MM.1S (cell line): ENCODE measurements around the gene ZHX3.

Experiments
- DNase-seq: peaks from one replicate; pipeline ENCODE4 v3.0.0-alpha.2; 2015
- H2AFZ ChIP-seq: fragments of 300-600 bp; sonication (generic); 2 replicates; pipeline ENCODE4 v1.6.0; 2016; ENCODE audit warnings: antibody characterized with exemption, low read length
- H3F3A ChIP-seq: fragments of 300-600 bp; sonication (generic); 2 replicates; pipeline ENCODE4 v1.6.1; 2016; ENCODE audit warnings: mild to moderate bottlenecking, antibody characterized with exemption, low read length, moderate library complexity, mixed read lengths; ENCODE audit not compliant: insufficient read depth
- H3K27ac ChIP-seq: fragments of 300-600 bp; sonication (generic); 2 replicates; pipeline ENCODE4 v1.5.1; 2016; ENCODE audit warnings: mild to moderate bottlenecking, low read length
- H3K27me3 ChIP-seq: fragments of 300-600 bp; sonication (generic); replicated peaks from 2 replicates; pipeline ENCODE4 v1.6.0; 2016; ENCODE audit warnings: low read length; ENCODE audit not compliant: insufficient read depth
- H3K36me3 ChIP-seq: fragments of 300-600 bp; sonication (generic); replicated peaks from 2 replicates; pipeline ENCODE4 v1.6.1; 2016; ENCODE audit warnings: mild to moderate bottlenecking, low read length, mixed read lengths; ENCODE audit not compliant: insufficient read depth
- H3K4me1 ChIP-seq: fragments of 300-600 bp; sonication (generic); 2 replicates; pipeline ENCODE4 v1.6.1; 2016; ENCODE audit warnings: low read length, mixed read lengths
- H3K4me2 ChIP-seq: fragments of 300-600 bp; sonication (generic); 2 replicates; pipeline ENCODE4 v1.6.0; 2016; ENCODE audit warnings: low read depth, low read length
- H3K4me3 ChIP-seq: fragments of 300-600 bp; sonication (generic); 2 replicates; pipeline ENCODE4 v1.5.1; 2016; ENCODE audit warnings: low read length, mixed read lengths
- H3K79me2 ChIP-seq: fragments of 300-600 bp; sonication (generic); 2 replicates; pipeline ENCODE4 v1.6.1; 2016; ENCODE audit warnings: mixed run types, low read length, mixed read lengths
- H3K9ac ChIP-seq: fragments of 300-600 bp; sonication (generic); 2 replicates; pipeline ENCODE4 v1.6.1; 2016; ENCODE audit warnings: low read length, mixed read lengths
- H3K9me2 ChIP-seq: fragments of 300-600 bp; sonication (generic); replicated peaks from 2 replicates; pipeline ENCODE4 v1.6.1; 2016; ENCODE audit warnings: mild to moderate bottlenecking, low read length, mixed read lengths; ENCODE audit not compliant: insufficient read depth
- H3K9me3 ChIP-seq: fragments of 300-600 bp; sonication (generic); replicated peaks from 2 replicates; pipeline ENCODE4 v1.6.1; 2016; ENCODE audit warnings: mild to moderate bottlenecking, low read length, mixed read lengths; ENCODE audit not compliant: insufficient read depth
- H4K20me1 ChIP-seq: fragments of 300-600 bp; sonication (generic); 2 replicates; pipeline ENCODE4 v1.6.1; 2016; ENCODE audit warnings: mild to moderate bottlenecking, low read length, moderate library complexity, mixed read lengths; ENCODE audit not compliant: insufficient read depth
- CTCF ChIP-seq: fragments of 300-600 bp; sonication (generic); IDR thresholded peaks from 2 replicates; pipeline ENCODE4 v1.5.1; 2016; ENCODE audit warnings: antibody characterized with exemption, low read length, mixed read lengths
- EZH2 ChIP-seq: fragments of 300-600 bp; sonication (generic); optimal IDR thresholded peaks from 2 replicates; pipeline ENCODE3; 2017; ENCODE audit warnings: low read depth, mild to moderate bottlenecking, antibody characterized with exemption, low read length, mixed read lengths
- EZH2phosphoT487 ChIP-seq: fragments of 300-600 bp; sonication (generic); IDR thresholded peaks from 2 replicates; pipeline ENCODE4 v1.6.1; 2018; ENCODE audit warnings: antibody characterized with exemption, low read length

ZHX3 gene

GRCh38 chr20:41276317-41276751 is 41.2 kb downstream of the ZHX3 start:
- Histone ChIP-seq H3K9ac (no peak overlapping the region), H3K9me2 (no peaks in the 10 kb centered on the region), H3K4me2 (no peak overlapping the region), H3K27me3 (no peaks in the 10 kb centered on the region), H3K4me1 (no peaks in the 10 kb centered on the region), H3K79me2 (no peaks in the 10 kb centered on the region), H3K36me3 (no peaks in the 10 kb centered on the region), H4K20me1 (no peaks in the 10 kb centered on the region), H3K4me3 (no peak overlapping the region), H3K9me3 (no peaks in the 10 kb centered on the region), H3K27ac (no peak overlapping the region), H3F3A (no peaks in the 10 kb centered on the region), H2AFZ (no peak overlapping the region)
- TF ChIP-seq EZH2 (no peak), EZH2phosphoT487 (no peak), CTCF (no peak)
- DNase-seq = no peak

- Histone ChIP-seq H3K4me2 (no peak overlapping the region), H3K9ac (no peak overlapping the region), H3K36me3 (no peaks in the 10 kb centered on the region), H3K9me2 (no peaks in the 10 kb centered on the region), H3K4me1 (no peaks in the 10 kb centered on the region), H2AFZ (no peak overlapping the region), H3K27me3 (no peaks in the 10 kb centered on the region), H4K20me1 (no peaks in the 10 kb centered on the region), H3K9me3 (no peaks in the 10 kb centered on the region), H3F3A (no peaks in the 10 kb centered on the region), H3K27ac (no peak overlapping the region), H3K79me2 (no peaks in the 10 kb centered on the region), H3K4me3 (no peak overlapping the region)
- no peak for DNase-seq
- TF ChIP-seq EZH2phosphoT487 (no peak), CTCF (no peak)
Observed at GRCh38 chr20:41275301-41275731, 42.2 kb downstream of the ZHX3 start.

- Histone ChIP-seq H4K20me1 (no peaks in the 10 kb centered on the region), H3K9ac (no peak overlapping the region), H3K4me1 (no peaks in the 10 kb centered on the region), H3K9me2 (no peaks in the 10 kb centered on the region), H3F3A (no peaks in the 10 kb centered on the region), H3K27ac (no peak overlapping the region), H3K36me3 (no peaks in the 10 kb centered on the region), H3K4me3 (no peak overlapping the region), H3K79me2 (no peaks in the 10 kb centered on the region), H3K4me2 (no peak overlapping the region), H3K9me3 (no peaks in the 10 kb centered on the region), H2AFZ (no peak overlapping the region), H3K27me3 (no peaks in the 10 kb centered on the region)
- no peak for DNase-seq
- TF ChIP-seq EZH2phosphoT487 = no peak
- no peak for TF ChIP-seq CTCF
- no peak for TF ChIP-seq EZH2
Observed at GRCh38 chr20:41274152-41274551, 43.4 kb downstream of the ZHX3 start.
